ENCODE data around the gene CXADR.
"Not testable (repeated sequence)": the region's sequence is repeated elsewhere in the genome, so short reads cannot be mapped to it uniquely, and the experiment has no call there.

Gene CXADR

DNA sequence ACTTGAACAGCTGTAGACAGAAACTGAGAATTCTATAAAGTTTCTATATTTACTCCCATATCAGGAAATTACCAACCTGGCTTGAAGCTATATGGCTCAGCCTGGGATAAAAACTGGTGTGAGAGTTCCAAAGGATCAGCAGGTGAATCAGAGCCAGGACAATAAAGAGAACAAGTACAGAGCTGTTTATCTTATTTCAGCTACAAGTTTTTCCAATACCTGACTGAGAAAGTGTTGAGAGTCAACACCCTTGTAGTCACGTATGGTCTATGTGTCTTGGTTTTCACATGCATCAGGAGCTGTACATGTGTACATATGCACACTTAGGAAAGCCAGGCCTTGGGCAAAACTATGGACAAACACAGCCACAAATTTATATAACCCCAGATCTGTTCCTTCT lies 40.7 kb upstream of the CXADR start:
- TF ChIP-seq CTCF (IDR thresholded peaks at IDR 0.05; ENCODE audit: insufficient read depth, low read length), result no peak
- no peak for TF ChIP-seq REST (IDR thresholded peaks at IDR 0.05; ENCODE audit: insufficient replicate concordance, low read depth)
- TF ChIP-seq POLR2AphosphoS5 (IDR thresholded peaks at IDR 0.05; ENCODE audit: low read depth), result no peak
- no peak for TF ChIP-seq SPI1 (IDR thresholded peaks at IDR 0.05; ENCODE audit: borderline replicate concordance, low read depth)
- TF ChIP-seq GABPA (IDR thresholded peaks at IDR 0.05; ENCODE audit: low read depth), result no peak
- no peak overlapping the region for H3K4me3 ChIP-seq (replicated peaks; ENCODE audit: insufficient read depth, low read length)
- H3K27ac ChIP-seq (replicated peaks), result no peak overlapping the region
- H3K27me3 ChIP-seq (ENCODE audit: insufficient read depth, poor library complexity, severe bottlenecking), result no peaks in the 10 kb centered on the region
- no peak for DNase-seq (ENCODE audit: low read depth in 1 of 2, low spot score in 1 of 2)

DNA sequence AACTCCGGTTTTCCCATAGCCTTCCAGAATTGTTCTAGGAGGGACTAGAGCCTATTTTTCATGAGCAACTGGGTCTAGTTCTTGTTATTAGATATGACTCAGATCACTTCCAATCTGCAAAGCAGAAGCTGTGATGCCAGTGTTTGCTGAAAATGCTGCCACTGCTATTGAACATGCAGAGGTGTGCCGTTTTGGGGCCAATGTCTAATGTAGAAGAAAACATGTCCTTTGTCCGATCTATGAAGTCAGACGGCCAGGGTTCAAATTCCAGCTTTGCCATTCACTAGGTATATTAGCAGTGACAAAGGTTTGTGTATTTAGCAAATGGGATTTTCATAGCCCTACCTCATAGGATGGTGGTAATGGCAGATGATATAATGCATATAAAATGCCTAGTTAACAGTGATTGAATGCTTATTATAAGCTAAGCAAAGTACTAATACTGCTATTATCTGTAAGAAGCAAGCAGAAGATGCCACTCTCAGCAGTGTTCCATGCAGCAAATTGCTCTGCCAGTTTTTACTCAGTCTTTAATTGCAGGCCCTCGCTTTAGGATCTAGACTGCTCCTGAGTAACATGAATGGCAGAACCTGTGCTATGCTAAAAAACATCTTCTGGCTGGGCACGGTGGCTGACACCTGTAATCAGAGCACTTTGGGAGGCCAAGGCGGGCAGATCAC lies 40.1 kb upstream of the CXADR start:
- Histone ChIP-seq H3K27me3 (ENCODE audit: insufficient read depth, poor library complexity, severe bottlenecking) (no peaks in the 10 kb centered on the region), H3K4me3 (replicated peaks; ENCODE audit: insufficient read depth, low read length) (no peak overlapping the region), H3K27ac (replicated peaks) (no peak overlapping the region)
- TF ChIP-seq GABPA (IDR thresholded peaks at IDR 0.05; ENCODE audit: low read depth) (no peak), CTCF (IDR thresholded peaks at IDR 0.05; ENCODE audit: insufficient read depth, low read length) (no peak), SPI1 (IDR thresholded peaks at IDR 0.05; ENCODE audit: borderline replicate concordance, low read depth) (no peak), POLR2AphosphoS5 (IDR thresholded peaks at IDR 0.05; ENCODE audit: low read depth) (no peak), REST (IDR thresholded peaks at IDR 0.05; ENCODE audit: insufficient replicate concordance, low read depth) (no peak)
- no peak for DNase-seq (ENCODE audit: low read depth in 1 of 2, low spot score in 1 of 2)

DNA sequence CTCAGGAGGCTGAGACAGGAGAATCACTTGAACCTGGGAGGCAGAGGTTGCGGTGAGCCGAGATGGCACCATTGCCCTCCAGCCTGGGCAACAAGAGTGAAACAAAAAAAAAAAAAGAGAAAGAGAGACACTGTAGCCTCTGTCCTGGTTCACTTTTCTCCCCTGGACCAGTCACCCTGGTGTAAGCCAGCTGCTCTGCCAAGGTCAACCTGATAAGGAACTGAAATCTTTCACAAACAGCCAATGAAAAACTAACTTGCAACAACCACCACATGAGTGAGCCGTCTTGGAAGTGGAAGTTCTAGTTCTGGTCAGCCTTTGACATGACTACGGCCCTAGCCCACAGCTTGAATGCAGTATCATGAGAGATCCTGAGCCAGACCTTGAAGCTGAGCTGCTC lies 36.8 kb upstream of the CXADR start:
- no peak for TF ChIP-seq CTCF (IDR thresholded peaks at IDR 0.05; ENCODE audit: insufficient read depth, low read length)
- TF ChIP-seq POLR2AphosphoS5 (IDR thresholded peaks at IDR 0.05; ENCODE audit: low read depth), result no peak
- no peak for TF ChIP-seq GABPA (IDR thresholded peaks at IDR 0.05; ENCODE audit: low read depth)
- TF ChIP-seq SPI1 (IDR thresholded peaks at IDR 0.05; ENCODE audit: borderline replicate concordance, low read depth), result no peak
- TF ChIP-seq REST (IDR thresholded peaks at IDR 0.05; ENCODE audit: insufficient replicate concordance, low read depth), result no peak
- no peak overlapping the region for H3K27ac ChIP-seq (replicated peaks)
- DNase-seq (ENCODE audit: low read depth in 1 of 2, low spot score in 1 of 2), result no peak
- H3K4me3 ChIP-seq (replicated peaks; ENCODE audit: insufficient read depth, low read length), result no peak overlapping the region
- H3K27me3 ChIP-seq (ENCODE audit: insufficient read depth, poor library complexity, severe bottlenecking), result no peaks in the 10 kb centered on the region

GRCh38 chr21:17478156-17478555 lies 34.7 kb upstream of the CXADR start:
- not testable (repeated sequence) for DNase-seq (ENCODE audit: low read depth in 1 of 2, low spot score in 1 of 2); H3K27ac ChIP-seq (replicated peaks); H3K4me3 ChIP-seq (replicated peaks; ENCODE audit: insufficient read depth, low read length); H3K27me3 ChIP-seq (ENCODE audit: insufficient read depth, poor library complexity, severe bottlenecking)

All from HL-60 (cell line).